HUDEP-2 (cell line): ENCODE results near the gene FZD7.
A peak's percentile ranks its signal among the peaks of the same experiment; 100 is the strongest.

Source experiments
- DNase-seq, 76 experiments: peaks; one replicate each; lab custom pipeline; 2025; ENCODE audit not compliant: unreplicated experiment in 76 of 76; lab: John Stamatoyannopoulos, UW

FZD7 gene

DNA sequence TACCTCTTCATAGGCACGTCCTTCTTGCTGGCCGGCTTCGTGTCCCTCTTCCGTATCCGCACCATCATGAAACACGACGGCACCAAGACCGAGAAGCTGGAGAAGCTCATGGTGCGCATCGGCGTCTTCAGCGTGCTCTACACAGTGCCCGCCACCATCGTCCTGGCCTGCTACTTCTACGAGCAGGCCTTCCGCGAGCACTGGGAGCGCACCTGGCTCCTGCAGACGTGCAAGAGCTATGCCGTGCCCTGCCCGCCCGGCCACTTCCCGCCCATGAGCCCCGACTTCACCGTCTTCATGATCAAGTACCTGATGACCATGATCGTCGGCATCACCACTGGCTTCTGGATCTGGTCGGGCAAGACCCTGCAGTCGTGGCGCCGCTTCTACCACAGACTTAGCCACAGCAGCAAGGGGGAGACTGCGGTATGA is 2.3 kb downstream of the FZD7 start:
- no peak for DNase-seq

DNA sequence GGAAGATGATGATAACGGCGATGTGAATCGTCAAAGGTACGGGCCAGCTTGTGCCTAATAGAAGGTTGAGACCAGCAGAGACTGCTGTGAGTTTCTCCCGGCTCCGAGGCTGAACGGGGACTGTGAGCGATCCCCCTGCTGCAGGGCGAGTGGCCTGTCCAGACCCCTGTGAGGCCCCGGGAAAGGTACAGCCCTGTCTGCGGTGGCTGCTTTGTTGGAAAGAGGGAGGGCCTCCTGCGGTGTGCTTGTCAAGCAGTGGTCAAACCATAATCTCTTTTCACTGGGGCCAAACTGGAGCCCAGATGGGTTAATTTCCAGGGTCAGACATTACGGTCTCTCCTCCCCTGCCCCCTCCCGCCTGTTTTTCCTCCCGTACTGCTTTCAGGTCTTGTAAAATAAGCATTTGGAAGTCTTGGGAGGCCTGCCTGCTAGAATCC is 3.0 kb downstream of the FZD7 start:
- no peak for DNase-seq

DNA sequence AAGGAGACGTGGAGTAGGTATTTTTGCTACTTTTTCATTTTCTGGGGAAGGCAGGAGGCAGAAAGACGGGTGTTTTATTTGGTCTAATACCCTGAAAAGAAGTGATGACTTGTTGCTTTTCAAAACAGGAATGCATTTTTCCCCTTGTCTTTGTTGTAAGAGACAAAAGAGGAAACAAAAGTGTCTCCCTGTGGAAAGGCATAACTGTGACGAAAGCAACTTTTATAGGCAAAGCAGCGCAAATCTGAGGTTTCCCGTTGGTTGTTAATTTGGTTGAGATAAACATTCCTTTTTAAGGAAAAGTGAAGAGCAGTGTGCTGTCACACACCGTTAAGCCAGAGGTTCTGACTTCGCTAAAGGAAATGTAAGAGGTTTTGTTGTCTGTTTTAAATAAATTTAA is 3.4 kb downstream of the FZD7 start:
- DNase-seq = no peak

DNA sequence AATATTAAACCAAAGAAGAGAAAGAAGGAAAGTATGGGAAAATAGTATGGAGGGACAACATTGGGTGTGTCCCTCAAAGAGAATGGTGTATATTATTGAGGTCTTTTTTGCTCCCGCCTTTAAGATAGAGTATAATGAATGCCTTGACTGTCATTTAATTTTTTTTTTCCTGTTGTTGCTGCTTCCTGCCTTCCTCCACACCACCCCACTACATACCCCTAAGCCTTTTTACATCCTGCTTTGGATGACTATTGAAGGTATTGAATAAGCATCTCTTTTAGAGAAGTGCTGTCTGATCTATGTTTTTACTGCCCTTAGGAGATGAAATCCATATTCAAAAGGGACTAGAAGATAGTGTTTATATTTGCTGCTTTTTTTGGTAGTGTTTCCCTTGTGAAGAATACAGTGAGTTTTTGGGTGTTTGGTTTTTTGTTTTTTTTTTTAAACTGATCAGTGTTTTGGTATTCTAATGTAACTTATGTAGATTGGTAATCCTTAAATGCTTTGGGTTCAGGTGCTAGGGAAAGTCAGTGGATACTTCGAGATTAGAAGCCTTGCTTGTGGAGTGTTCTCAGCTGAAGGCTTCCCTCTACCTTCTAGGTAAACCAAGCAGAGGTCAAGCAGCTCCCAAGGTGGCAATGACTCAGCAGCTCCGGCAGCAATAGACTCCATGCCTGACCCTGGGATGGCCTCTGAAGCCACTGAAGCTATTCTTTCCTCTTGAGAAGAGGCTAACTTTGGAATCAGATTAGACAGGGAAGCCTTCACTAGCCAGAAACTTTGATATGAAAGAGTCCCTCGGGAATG is 5.0 kb downstream of the FZD7 start:
- no peak for DNase-seq

DNA sequence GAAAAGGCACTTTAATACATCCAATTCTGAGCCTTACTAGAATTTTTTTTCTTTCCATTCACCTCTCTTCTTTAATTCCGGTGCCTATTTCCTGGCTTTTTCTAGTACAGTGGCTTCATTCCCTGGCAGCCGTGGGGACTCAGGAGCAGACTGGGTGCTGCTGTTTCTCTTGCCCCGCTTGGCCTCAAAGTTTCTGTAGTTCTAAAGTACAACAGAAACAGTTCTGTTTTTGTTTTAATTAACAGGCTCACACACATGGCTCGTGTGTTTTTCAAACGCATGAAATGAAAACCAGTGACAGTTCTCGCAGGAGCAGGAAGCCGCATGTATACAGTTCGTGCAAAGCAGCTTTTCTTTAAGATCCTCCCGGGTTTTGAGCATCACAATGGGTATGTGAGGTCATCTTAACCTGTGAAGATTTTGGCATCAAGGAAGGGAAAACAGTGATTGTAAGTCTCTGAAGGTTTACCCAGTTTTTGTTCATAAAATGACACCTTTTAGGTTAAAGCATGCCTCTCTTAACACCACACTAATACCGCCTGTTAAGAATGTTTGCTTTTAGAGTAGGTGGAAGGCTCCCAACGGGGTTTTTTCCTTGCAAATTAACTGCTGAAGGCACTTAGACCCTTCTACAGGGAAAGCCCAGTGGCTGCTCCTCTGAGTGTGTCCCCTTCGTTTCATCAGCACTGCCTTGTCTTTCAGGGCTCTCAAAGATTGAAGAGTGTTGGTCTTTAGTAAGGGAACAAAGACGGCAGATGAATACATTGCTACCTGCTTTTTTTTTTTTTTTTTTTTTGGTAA is 5.8 kb downstream of the FZD7 start:
- no peak for DNase-seq

DNA sequence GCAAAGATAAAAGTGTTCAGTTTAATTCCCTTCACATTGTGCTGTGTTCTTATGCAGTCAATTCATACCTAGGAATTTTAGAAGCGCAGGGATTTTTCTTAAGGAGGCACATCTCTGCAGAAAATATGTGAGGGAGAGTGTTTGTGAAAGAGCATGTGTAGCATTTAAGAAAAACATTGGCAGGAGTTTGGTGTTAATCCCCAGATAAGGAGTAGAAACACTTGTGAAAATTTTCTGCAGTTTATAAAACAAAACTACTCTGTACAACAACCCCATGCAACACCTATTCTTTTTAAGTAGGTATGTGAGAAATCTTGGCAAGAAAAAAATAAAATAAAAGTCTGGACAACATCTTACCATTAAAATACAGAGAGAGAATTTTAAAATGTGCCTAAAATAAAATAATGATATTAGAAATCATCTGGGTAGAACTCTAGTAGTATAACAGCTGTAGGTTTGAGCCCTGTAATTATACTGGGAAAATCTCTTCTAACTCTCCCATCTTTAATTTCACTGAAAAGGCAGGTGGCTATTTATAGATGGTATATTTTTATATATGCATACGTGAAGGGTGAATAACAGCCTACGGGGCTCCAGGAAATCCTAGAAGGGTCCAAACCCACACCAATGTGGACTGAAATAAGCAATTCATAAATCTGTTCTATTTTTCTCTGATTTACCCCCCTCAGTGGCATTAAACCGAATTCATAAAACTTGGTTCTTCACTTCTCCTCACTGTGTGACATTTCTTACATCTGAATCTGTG is 6.6 kb downstream of the FZD7 start:
- DNase-seq = no peak

DNA sequence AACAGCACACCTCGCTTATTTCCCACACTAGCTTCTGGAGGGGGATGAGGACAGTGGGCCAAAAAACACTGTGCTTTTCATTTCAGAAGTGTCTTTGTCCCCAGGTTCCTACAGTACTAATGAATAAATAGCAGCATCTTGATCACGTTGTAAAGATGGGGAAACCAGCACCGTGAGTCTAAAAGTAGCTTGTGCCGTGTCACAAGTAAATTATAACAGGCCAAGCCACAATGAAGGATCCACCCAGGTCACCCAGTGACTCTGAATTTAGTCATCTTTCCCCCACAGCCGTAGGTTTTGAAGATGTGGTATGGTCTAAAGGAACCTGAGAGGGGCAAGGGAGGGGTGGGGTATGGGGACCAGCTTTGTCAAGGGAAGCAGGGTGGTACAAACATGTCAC is 8.8 kb downstream of the FZD7 start:
- DNase-seq = no peak

DNA sequence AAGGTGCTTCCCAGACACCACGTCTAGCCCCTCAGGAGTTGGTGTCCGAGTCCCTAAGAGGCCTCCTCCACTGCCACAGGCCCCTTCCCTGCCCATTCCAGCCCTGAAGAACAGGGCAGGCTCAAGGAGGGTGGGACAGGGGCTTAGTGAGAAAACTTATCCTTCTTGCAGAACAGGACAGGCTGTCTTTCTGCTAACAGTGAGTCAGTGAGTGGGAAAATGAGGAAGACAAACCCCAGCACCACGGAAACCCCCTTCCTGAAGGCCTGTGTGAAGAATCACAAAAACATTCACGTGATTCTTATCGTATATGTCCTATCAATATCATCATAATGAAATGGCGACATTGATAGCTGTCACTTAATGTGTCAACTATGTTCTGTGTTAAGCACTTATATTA is 9.8 kb downstream of the FZD7 start:
- DNase-seq = no peak

DNA sequence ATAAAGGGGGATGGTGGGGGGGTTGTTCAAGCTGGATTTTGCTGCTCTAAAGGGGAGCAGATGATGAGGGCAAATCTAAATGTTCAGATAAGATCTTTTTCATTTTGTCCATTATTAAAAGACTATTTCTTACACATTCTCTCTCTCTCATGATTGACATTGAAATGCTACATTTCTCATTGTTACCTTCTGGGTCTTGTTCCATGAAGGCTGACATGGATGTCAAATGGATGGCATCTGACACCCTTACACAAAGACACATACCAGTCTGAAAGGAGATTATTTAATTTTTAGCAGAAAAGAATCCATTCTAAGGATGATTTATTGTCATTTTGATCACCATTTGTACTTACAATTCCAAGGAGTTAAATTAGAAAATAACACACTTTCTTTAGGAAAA is 11.1 kb downstream of the FZD7 start:
- DNase-seq = no peak

DNA sequence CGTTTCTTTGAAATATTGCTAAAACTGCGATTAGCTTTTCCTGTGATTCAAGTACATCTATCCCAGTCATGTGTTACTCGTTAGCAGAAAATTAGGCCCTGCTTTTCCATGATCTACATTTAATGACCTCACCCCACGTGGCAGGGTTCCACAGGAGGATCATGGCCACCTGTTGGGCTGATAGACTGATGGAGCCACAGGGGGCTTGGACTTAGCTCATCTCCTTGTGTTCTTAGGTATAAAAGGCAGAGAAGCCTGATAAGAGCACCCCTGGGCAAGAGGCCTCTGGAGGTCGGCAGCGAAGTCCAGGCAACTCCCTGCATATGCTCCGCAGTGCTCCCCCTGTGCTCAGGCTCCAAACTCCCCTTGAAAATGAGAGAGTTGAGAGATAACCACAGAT is 12.9 kb downstream of the FZD7 start:
- DNase-seq = no peak

DNA sequence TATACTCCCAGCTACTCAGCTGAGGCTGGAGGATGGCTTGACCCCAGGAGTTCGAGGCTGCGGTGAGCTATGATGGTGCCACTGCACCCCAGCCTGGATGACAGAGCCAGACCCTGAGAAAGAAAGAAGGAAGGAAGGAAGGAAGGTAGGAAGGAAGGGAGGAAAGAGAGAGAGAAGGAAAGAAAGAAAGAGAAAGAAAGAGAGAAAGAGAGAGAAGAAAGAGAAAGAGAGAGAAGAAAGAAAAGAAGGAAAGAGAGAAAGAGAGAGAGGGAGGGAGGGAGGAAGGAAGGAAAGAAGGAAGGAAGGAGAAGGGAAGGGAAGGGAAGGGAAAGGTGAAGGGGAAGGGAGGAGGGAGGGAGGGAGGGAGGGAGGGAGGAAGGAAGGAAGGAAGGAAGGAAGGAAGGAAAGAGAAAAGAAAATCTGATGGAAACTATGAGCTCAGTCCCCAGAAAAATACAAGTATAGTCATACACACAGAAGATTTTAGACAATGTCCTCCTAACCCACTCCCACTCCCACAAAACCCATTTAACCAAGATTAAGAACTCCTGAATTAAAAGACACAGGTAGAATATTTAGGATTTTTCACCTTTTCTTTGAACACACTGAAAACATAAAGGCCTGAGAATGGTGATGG is 15.6 kb downstream of the FZD7 start:
- DNase-seq = no peak

DNA sequence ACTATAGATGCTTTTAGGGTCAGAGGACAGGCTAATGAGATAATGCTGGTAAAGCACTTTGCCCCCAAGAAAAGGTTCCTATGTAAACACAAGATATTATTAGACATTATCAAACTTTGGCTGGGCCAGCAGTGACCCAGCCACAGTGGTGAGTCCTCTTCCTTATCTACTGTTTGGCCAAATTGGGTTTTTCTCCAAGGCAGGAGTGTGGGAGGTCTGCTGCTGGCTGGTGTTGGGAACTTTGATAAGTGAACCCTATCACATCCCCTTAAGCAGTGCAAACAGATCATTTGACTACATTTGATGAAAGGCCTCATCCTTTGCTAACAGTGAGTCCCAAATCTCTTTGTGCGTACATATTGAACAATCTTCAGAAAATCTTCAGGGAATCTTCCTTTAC is 16.2 kb downstream of the FZD7 start:
- DNase-seq = peak in 33 of 76 experiments; percentile 2 to 61 (median 18)

DNA sequence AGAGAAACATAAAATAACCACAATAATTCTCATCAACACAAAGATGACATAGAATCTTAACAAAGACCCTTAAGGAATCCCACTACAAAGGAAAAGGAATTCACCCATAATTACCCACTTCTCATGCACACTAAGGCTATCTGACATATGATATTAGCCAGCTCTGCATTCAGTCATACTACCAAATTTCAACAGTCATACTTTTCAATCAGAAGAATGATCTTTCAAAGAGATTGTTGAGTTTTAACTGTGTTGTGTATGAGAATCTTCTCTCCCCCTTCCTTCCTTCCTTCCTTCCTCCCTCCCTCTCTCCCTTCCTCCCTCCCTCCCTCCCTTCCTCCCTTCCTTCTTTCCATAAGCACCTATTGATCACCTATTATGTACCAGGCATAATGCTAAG is 17.0 kb downstream of the FZD7 start:
- DNase-seq = no peak

DNA sequence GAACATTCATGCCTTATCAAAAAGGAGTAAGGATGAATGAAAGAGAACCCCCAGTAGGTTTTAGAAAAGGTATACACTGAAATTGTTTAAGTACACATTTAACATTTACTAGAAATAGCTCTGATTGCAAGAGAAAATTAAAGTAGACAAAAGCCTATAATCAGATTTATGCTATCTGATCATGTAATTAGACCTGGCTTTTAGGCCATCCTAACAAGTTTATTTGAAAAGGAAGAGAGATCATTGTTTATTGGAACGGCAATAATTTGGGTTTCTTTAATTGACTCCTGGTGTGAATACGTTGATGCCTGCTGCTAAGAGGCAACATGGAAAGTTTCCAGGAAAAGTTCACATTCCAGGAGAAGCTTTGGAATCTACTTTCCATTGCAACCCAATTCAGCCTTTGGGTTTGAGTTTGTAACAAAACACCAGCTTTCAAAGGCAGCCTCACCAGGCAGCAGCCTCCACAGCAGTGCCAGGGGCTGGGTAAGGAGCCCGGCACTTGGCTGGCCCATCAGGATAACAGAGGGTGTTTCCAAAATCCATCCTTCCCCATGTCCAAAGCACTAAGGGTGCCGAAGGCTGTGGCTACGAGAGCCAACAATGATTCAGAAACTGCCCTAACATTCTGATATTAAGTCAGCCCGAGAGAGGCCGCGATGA is 18.0 kb downstream of the FZD7 start:
- no peak for DNase-seq

DNA sequence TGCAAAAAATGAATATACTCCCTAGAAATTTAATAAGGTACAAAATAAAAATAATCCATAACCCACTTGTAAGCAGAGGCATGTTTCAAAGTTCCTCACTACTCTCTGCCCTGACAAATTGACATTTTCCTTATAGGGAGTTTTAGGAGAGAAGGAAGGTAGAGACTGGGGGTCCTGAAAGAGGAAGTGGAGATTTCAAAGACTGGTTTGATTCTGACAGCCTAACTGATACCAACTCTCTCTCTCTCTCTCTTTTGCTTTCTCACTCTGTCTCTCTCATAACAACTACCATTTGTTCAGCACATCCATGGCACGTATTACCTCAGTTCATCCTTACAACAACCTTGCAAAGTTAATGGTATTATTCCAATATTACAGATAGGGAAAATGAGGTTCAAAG is 18.6 kb downstream of the FZD7 start:
- DNase-seq = no peak

DNA sequence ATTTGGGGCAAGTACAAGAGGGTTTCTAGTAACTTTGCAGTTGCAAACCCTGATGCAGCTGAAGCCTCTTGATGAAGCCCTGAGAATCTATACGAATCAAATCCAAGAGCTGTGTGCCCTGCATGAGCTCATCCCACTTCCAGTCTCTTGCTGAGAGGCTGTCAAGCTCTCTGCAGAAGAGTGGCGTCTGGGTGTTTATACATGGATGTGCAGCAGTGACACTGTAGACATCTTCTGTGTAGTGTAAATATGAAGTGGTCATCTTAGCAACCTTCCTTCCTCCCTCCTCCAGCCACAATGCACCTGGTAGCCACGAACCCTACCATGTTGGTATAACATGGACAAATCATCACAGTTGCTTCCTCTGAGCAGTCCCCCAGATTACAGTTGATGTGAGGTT is 21.0 kb downstream of the FZD7 start:
- no peak for DNase-seq

DNA sequence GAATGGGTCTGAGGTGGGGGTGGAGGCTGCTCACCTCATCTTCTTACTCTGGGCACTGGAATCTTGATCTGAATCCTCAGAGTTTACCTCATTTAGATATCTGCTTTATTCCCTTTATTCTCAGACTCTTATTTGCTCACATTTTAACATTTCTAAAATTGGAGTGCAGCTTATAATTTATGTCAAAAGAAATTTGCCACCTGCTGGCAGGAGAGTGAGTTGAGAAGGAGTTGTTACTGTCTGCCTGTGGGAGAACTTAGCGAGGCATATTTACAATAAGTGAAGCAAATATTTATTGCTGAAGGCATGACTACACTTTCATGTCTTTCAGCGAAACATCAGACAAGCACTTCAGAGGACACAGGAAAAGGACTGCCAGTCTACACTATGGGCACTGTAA is 23.0 kb downstream of the FZD7 start:
- DNase-seq = peak in 1 of 76 experiments; percentile 3

DNA sequence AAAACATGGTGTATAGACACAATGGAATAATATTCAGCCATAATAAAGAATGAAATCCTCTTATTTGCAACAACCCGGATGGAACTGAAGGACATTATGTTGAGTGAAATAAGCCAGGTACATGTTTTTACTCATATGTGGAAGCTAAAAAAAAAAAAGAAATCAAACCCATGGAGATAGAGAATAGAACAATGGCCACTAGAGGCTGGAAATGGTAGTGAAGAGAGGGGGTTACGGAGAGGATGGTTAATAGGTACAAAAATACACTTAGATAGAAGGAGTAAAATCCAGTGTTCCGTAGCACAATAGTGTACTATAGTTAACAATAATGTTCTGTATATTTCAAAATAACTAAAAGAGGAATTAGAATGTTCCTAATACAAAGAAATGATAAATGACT is 26.6 kb downstream of the FZD7 start:
- DNase-seq = no peak

DNA sequence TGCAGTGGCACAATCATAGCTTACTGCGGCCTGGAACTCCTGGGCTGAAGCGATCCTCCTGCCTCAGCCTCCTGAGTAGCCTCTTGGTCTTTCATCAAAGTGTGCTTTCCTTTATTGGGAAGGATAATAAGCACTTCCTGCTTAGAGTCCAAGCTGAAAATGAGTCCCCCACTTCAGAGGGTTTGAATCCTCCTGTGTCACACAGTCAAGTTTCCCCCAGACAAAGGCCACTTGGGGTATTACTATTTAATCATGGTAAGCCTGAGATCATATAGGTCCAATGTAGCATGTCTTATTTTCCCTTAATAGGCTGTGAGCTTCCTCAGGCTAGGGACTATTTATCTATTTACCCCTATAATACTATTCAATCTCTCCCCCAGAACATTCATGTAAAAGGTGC is 28.0 kb downstream of the FZD7 start:
- DNase-seq = no peak

DNA sequence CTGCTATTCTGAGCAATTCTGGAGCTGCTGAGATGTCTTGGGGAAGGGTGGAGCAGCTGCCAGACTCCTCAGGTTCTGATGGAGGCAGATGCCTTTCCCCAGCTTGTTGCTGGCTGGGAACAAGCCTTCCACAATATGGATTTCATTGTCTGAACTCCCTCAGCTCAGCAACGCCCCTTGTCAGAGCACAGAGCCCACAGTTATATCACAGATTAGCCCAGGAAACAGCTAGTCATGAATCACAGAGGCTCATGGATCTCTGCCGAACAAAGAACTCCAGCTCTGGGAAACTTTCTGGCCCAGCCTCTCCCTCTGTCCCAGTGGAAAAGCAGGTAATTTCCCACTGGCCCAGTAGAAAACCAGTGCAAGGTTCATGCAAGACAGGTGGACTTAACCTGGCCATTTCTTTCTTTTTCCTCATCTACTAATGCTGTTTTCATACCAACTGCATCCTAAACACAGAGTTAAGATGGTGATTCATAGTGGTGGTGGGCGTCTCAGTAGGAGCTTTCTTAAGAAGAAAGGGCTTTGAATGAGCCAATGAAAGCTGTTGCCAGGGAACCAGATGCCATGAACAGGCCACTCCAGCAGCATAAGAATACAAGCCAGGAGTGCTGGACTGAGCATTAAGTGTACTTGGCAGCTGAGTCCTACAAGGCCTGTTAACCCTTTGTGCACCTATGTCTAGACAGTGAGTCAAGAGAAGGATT is 30.7 kb downstream of the FZD7 start:
- DNase-seq = no peak
